Measurements from ENCODE around the gene EEA1. TPM values are rescaled to one million over a fixed set of nuclear protein-coding genes. Genes with fewer than 3 reads are reported as not detected.

Gene EEA1
- total RNA-seq, 1 donor from 2014 or later = 34.4 TPM

GRCh38 chr12:92938018-92938417 is 8.9 kb upstream of the EEA1 start:
- ATAC-seq (no peak), DNase-seq (no peak)
- Histone ChIP-seq H3K4me3 (no peak overlapping the region), H3K36me3 (no peaks in the 10 kb centered on the region), H3K4me1 (no peaks in the 10 kb centered on the region), H3K9me3 (no peaks in the 10 kb centered on the region), H3K27ac (no peak overlapping the region), H3K27me3 (no peaks in the 10 kb centered on the region)
- TF ChIP-seq CTCF (IDR thresholded peaks at IDR 0.05) = no peak
- intact Hi-C loops (cut with DNase I) = no loop called here

GRCh38 chr12:92933606-92934005 is 4.5 kb upstream of the EEA1 start:
- DNase-seq (no peak), ATAC-seq (no peak)
- Histone ChIP-seq H3K9me3 (no peaks in the 10 kb centered on the region), H3K36me3 (no peaks in the 10 kb centered on the region), H3K27me3 (no peaks in the 10 kb centered on the region), H3K27ac (no peak overlapping the region), H3K4me3 (no peak overlapping the region), H3K4me1 (no peaks in the 10 kb centered on the region)
- intact Hi-C loops (cut with DNase I) = no loop called here
- TF ChIP-seq CTCF (IDR thresholded peaks at IDR 0.05) = no peak

GRCh38 chr12:92930421-92930820 is 1.3 kb upstream of the EEA1 start:
- TF ChIP-seq CTCF (IDR thresholded peaks at IDR 0.05) = no peak
- intact Hi-C loops (cut with DNase I) = no loop called here
- H3K9me3 ChIP-seq = no peaks in the 10 kb centered on the region
- peak overlapping the region; percentile 68 for H3K4me3 ChIP-seq
- peaks cover 20% of the 10 kb centered on the region for H3K4me1 ChIP-seq
- no peaks in the 10 kb centered on the region for H3K27me3 ChIP-seq
- peak overlapping the region; percentile 95 for H3K27ac ChIP-seq
- ATAC-seq (no peak), DNase-seq (no peak)
- no peaks in the 10 kb centered on the region for H3K36me3 ChIP-seq

- no peak for TF ChIP-seq CTCF (IDR thresholded peaks at IDR 0.05)
- no peaks in the 10 kb centered on the region for H3K9me3 ChIP-seq
- peaks cover 20% of the 10 kb centered on the region for H3K4me1 ChIP-seq
- intact Hi-C loops (cut with DNase I) = no loop called here
- H3K4me3 ChIP-seq = peak overlapping the region; percentile 68
- ATAC-seq = no peak
- H3K27ac ChIP-seq = peak overlapping the region; percentile 95
- H3K27me3 ChIP-seq = no peaks in the 10 kb centered on the region
- no peaks in the 10 kb centered on the region for H3K36me3 ChIP-seq
- DNase-seq = no peak
Observed at GRCh38 chr12:92929983-92930382, 888 bp upstream of the EEA1 start.

- Histone ChIP-seq H3K27me3 (no peaks in the 10 kb centered on the region), H3K4me1 (peaks cover 20% of the 10 kb centered on the region), H3K27ac (peak overlapping the region; percentile 95), H3K9me3 (no peaks in the 10 kb centered on the region), H3K36me3 (no peaks in the 10 kb centered on the region), H3K4me3 (peak overlapping the region; percentile 68)
- no peak for DNase-seq
- ATAC-seq = peak; percentile 65
- intact Hi-C loops (cut with DNase I) = no loop called here
- no peak for TF ChIP-seq CTCF (IDR thresholded peaks at IDR 0.05)
Observed at GRCh38 chr12:92928421-92928961, 604 bp downstream of the EEA1 start.

All from upper lobe of right lung (tissue), 1 donor.